Uterus (tissue), 2 donors: ENCODE data around the gene RBM38.

Experiments
- CTCF ChIP-seq, 4 experiments: fragments of 200-600 bp in 2 of 4; fragments of 450-650 bp in 2 of 4; sonication (generic) in 2 of 4; IDR thresholded peaks; one replicate each; pipeline ENCODE4 v1.5.1; 2016 to 2019; ENCODE audit warnings: antibody characterized with exemption in 4 of 4, mild to moderate bottlenecking in 2 of 4, moderate library complexity in 1 of 4
- POLR2A ChIP-seq, 2 donors: fragments of 450-650 bp; IDR thresholded peaks; one replicate each; pipeline ENCODE4 v1.6.1; 2016; ENCODE audit warnings: antibody characterized with exemption in 2 of 2, mild to moderate bottlenecking in 1 of 2, moderate library complexity in 1 of 2

GRCh38 chr20:57413986-57414385 is 22.8 kb downstream of the RBM38 start:
- TF ChIP-seq POLR2A (IDR thresholded peaks at IDR 0.05) (no peak), CTCF (IDR thresholded peaks at IDR 0.05) (no peak)
